Heart right ventricle (tissue), 16 donors: ENCODE measurements around the gene VAMP7. TPM values are rescaled to one million over a fixed set of nuclear protein-coding genes. Genes with fewer than 3 reads are reported as not detected.

Experiments used
- ATAC-seq, 8 donors: fragments of 200-7000 bp; cut with Tn5 transposase; one replicate each; pipeline ENCODE4 v1.9.1; 2020; ENCODE audit warnings: mild to moderate bottlenecking in 8 of 8, moderate library complexity in 8 of 8, moderate number of reproducible peaks in 1 of 8
- DNase-seq, 2 donors: peaks; one replicate each; pipeline ENCODE4 v3.0.0-alpha.2; 2020
- H3K27ac ChIP-seq, 10 donors: fragments of 200-600 bp; sonication (generic) in 2 of 10; one replicate each; pipeline versions ENCODE4 v1.5.0 to v1.8.0; 2020 to 2022; ENCODE audit warnings: mild to moderate bottlenecking in 3 of 10
- H3K27me3 ChIP-seq, 7 donors: fragments of 200-600 bp; one replicate each; pipeline ENCODE4 v1.8.0; 2021 to 2022; ENCODE audit warnings: mild to moderate bottlenecking in 2 of 7
- H3K36me3 ChIP-seq, 9 donors: fragments of 200-600 bp; sonication (generic) in 1 of 9; one replicate each; pipeline versions ENCODE4 v1.5.0 to v1.8.0; 2020 to 2022; ENCODE audit warnings: mild to moderate bottlenecking in 2 of 9
- H3K4me1 ChIP-seq, 9 donors: fragments of 200-600 bp; sonication (generic) in 1 of 9; one replicate each; pipeline versions ENCODE4 v1.5.0 to v1.8.0; 2020 to 2022; ENCODE audit warnings: mild to moderate bottlenecking in 4 of 9
- H3K4me3 ChIP-seq, 10 donors: fragments of 200-600 bp; sonication (generic) in 2 of 10; one replicate each; pipeline versions ENCODE4 v1.5.0 to v1.8.0; 2020 to 2022; ENCODE audit warnings: mild to moderate bottlenecking in 7 of 10, moderate library complexity in 2 of 10
- H3K9me3 ChIP-seq, 11 donors: fragments of 200-600 bp in 10 of 11; sonication (generic) in 2 of 11; one replicate each; pipeline versions ENCODE4 v1.5.0 to v1.8.0; 2013 to 2022; ENCODE audit warnings: mild to moderate bottlenecking in 2 of 11, control low read depth in 1 of 11, moderate library complexity in 1 of 11
- CTCF ChIP-seq, 9 donors: fragments of 200-600 bp; sonication (generic) in 2 of 9; IDR thresholded peaks; one replicate each; pipeline versions ENCODE4 v1.5.0 to v1.8.0; 2021 to 2022; ENCODE audit warnings: antibody characterized with exemption in 9 of 9, mild to moderate bottlenecking in 5 of 9, moderate library complexity in 1 of 9
- WGBS, 2 donors: extraction: QIAGEN DNeasy Blood & Tissue Kit; methylation state at CpG; one replicate each; pipeline ENCODE4 v1.1.7; 2013; ENCODE audit warnings: inconsistent platforms in 1 of 2; 5-methylcytosine and 5-hydroxymethylcytosine counted together
- intact Hi-C, 10 donors: fragments of 100-400 bp; cut with DNase I; formaldehyde crosslinking; loops; one replicate each; pipeline versions ENCODE4 v1.11.1 to v1.14.2; 2022
- polyA plus RNA-seq, 2 donors: library from polyadenylated mRNA; stranded (reverse); fragments of 200-250 nt; gene quantifications; one replicate each; pipeline ENCODE4 v1.2.3, GENCODE V29; 2013
- total RNA-seq, 10 donors: library from RNA; stranded (reverse); fragmentation: NEBNext Ultra II Directional in 3 of 10; extraction: Animal tissue kit (Norgen Biotek cat#: 25700) in 3 of 10; gene quantifications; one replicate each; pipeline versions ENCODE4 v1.2.1 to v1.2.4, GENCODE V29; 2021 to 2023
- donor health status: Arrhythmogenic right ventricular cardiomyopathy.
- donor health status: ischemic (EF 13 %, LVEDD 7.1; RV severe dilation, severe dysfunction).
- donor health status: healthy with polysubstance abuse.
- donor health status: DM: no; HTN: yes; CAD: no.
- donor health status: DM: no; HTN: no; CAD: no.
- donor health status: ischemic (EF 25% LVEDD 6.9; RV normal size, moderate dysfunction).
- donor health status: ischemic (EF 25% LVEDD 5.7; RV mildly dilated, moderate dysfunction).
- donor health status: healthy.
- donor health status: DM: yes; HTN: yes; CAD: no.
- donor health status: Ischemic cardiomyopathy.
- donor health status: ischemic (EF 35%, LVEDD 5.7; RV mildly dilated, moderate dysfunction).
- donor health status: nonischemic (EF 11% LVEDD 7.7; RV severe dilation, severe dysfunction).
- donor health status: DM: yes; HTN: yes; CAD: no.
- donor health status: PGD.
- donor health status: ischemic (EF 29% LVEDD 5.4; RV normal size, mild dysfunction).
- donor health status: nonischemic (EF 23%, LVEDD 6.1; RV moderate dilation, normal function).

VAMP7 gene
- total and polyA plus RNA-seq, 12 donors: 9.4 to 29.2 (median 21.1) TPM

GRCh38 chrX:155877288-155877687 lies 3.9 kb upstream of the VAMP7 start:
- no peaks in the 10 kb centered on the region for H3K36me3 ChIP-seq
- DNase-seq (no peak), ATAC-seq (no peak)
- H3K27ac ChIP-seq: no peak overlapping the region
- H3K9me3 ChIP-seq: peaks cover 0 to 3% (median 0%) of the 10 kb centered on the region in 11 donors
- intact Hi-C loops: no loop called here
- TF ChIP-seq CTCF (IDR thresholded peaks at IDR 0.05): no peak
- peaks cover 0 to 11% (median 4%) of the 10 kb centered on the region in 9 donors for H3K4me1 ChIP-seq
- H3K27me3 ChIP-seq: peaks cover 0 to 28% (median 6%) of the 10 kb centered on the region in 7 donors
- WGBS, 2 donors: 31 to 37% methylated on average over 1 of the region's 1 CpG
- no peak overlapping the region for H3K4me3 ChIP-seq

- TF ChIP-seq CTCF (IDR thresholded peaks at IDR 0.05): no peak
- Histone ChIP-seq H3K4me1 (peaks cover 0 to 10% (median 5%) of the 10 kb centered on the region in 9 donors), H3K27me3 (peaks cover 0 to 3% (median 0%) of the 10 kb centered on the region in 7 donors), H3K27ac (peak overlapping the region in 8 of 10 donors; percentile 75 to 91 (median 83)), H3K36me3 (no peaks in the 10 kb centered on the region), H3K4me3 (peak overlapping the region in 9 of 10 donors; percentile 51 to 90 (median 72)), H3K9me3 (no peaks in the 10 kb centered on the region)
- DNase-seq (no peak), ATAC-seq (peak in 7 of 8 donors; percentile 14 to 61 (median 47))
- intact Hi-C loops: no loop called here
- 27 to 36% methylated on average over 13 of the region's 13 CpGs for WGBS, 2 donors
These were observed 473 bp upstream of the VAMP7 start for GRCh38 chrX:155880586-155881157.

GRCh38 chrX:155886409-155886808 lies 5.3 kb downstream of the VAMP7 start:
- WGBS, 2 donors: 80 to 81% methylated on average over 2 of the region's 2 CpGs
- Histone ChIP-seq H3K36me3 (peaks cover 0 to 20% (median 7%) of the 10 kb centered on the region in 9 donors), H3K4me3 (no peak overlapping the region), H3K27me3 (no peaks in the 10 kb centered on the region), H3K9me3 (no peaks in the 10 kb centered on the region), H3K4me1 (peaks cover 0 to 27% (median 10%) of the 10 kb centered on the region in 9 donors), H3K27ac (no peak overlapping the region)
- DNase-seq (no peak), ATAC-seq (no peak)
- intact Hi-C loops: no loop called here
- no peak for TF ChIP-seq CTCF (IDR thresholded peaks at IDR 0.05)

GRCh38 chrX:155888139-155888538 lies 7.0 kb downstream of the VAMP7 start:
- no peaks in the 10 kb centered on the region for H3K9me3 ChIP-seq
- no peak overlapping the region for H3K27ac ChIP-seq
- intact Hi-C loops: no loop called here
- peaks cover 0 to 34% (median 7%) of the 10 kb centered on the region in 9 donors for H3K36me3 ChIP-seq
- DNase-seq (no peak), ATAC-seq (peak in 1 of 8 donors; percentile 48)
- WGBS, 2 donors: 43 to 48% methylated on average over 3 of the region's 3 CpGs
- peaks cover 0 to 21% (median 5%) of the 10 kb centered on the region in 9 donors for H3K4me1 ChIP-seq
- H3K4me3 ChIP-seq: no peak overlapping the region
- H3K27me3 ChIP-seq: no peaks in the 10 kb centered on the region
- TF ChIP-seq CTCF (IDR thresholded peaks at IDR 0.05): no peak
